ENCODE data around the gene ZMIZ1.
A peak's percentile ranks its signal among the peaks of the same experiment; 100 is the strongest.

The ZMIZ1 gene

GRCh38 chr10:79072994-79073645, 4.4 kb downstream of the ZMIZ1 start:
- DNase-seq (ENCODE audit: low read depth) = no peak
- H3K4me3 ChIP-seq (ENCODE audit: low read depth, low read length) = peak overlapping the region; percentile 21
- no peak for TF ChIP-seq CTCF (IDR thresholded peaks at IDR 0.05; ENCODE audit: low read depth, low read length)
- no peak for TF ChIP-seq MAX (IDR thresholded peaks at IDR 0.05; ENCODE audit: low read depth, low read length)
- no peak for TF ChIP-seq MYC (IDR thresholded peaks at IDR 0.05; ENCODE audit: low read depth, low read length)
- TF ChIP-seq POLR2A (IDR thresholded peaks at IDR 0.05; ENCODE audit: extremely low read depth, insufficient read length) = no peak

- no peak for TF ChIP-seq CTCF (IDR thresholded peaks at IDR 0.05; ENCODE audit: low read depth, low read length)
- no peak for TF ChIP-seq MYC (IDR thresholded peaks at IDR 0.05; ENCODE audit: low read depth, low read length)
- TF ChIP-seq MAX (IDR thresholded peaks at IDR 0.05; ENCODE audit: low read depth, low read length) = no peak
- no peak for TF ChIP-seq POLR2A (IDR thresholded peaks at IDR 0.05; ENCODE audit: extremely low read depth, insufficient read length)
- DNase-seq (ENCODE audit: low read depth) = no peak
- H3K4me3 ChIP-seq (ENCODE audit: low read depth, low read length) = no peak overlapping the region
These were observed 5.1 kb downstream of the ZMIZ1 start for GRCh38 chr10:79073784-79074432.

GRCh38 chr10:79074732-79075131, 6.0 kb downstream of the ZMIZ1 start:
- TF ChIP-seq POLR2A (IDR thresholded peaks at IDR 0.05; ENCODE audit: extremely low read depth, insufficient read length) (no peak), MYC (IDR thresholded peaks at IDR 0.05; ENCODE audit: low read depth, low read length) (no peak), MAX (IDR thresholded peaks at IDR 0.05; ENCODE audit: low read depth, low read length) (no peak), CTCF (IDR thresholded peaks at IDR 0.05; ENCODE audit: low read depth, low read length) (no peak)
- DNase-seq (ENCODE audit: low read depth) = no peak

GRCh38 chr10:79075418-79075817, 6.7 kb downstream of the ZMIZ1 start:
- TF ChIP-seq POLR2A (IDR thresholded peaks at IDR 0.05; ENCODE audit: extremely low read depth, insufficient read length) (no peak), MAX (IDR thresholded peaks at IDR 0.05; ENCODE audit: low read depth, low read length) (no peak)
- no peak overlapping the region for H3K4me3 ChIP-seq (ENCODE audit: low read depth, low read length)
- no peak for DNase-seq (ENCODE audit: low read depth)

More at GRCh38 chr10:79074732-79075131, 6.0 kb downstream of the ZMIZ1 start:
- no peak overlapping the region for H3K4me3 ChIP-seq (ENCODE audit: low read depth, low read length)

GRCh38 chr10:79077488-79078173, 8.9 kb downstream of the ZMIZ1 start:
- H3K4me3 ChIP-seq (ENCODE audit: low read depth, low read length) = no peak overlapping the region
- no peak for TF ChIP-seq POLR2A (IDR thresholded peaks at IDR 0.05; ENCODE audit: extremely low read depth, insufficient read length)
- no peak for TF ChIP-seq MAX (IDR thresholded peaks at IDR 0.05; ENCODE audit: low read depth, low read length)
- no peak for TF ChIP-seq CTCF (IDR thresholded peaks at IDR 0.05; ENCODE audit: low read depth, low read length)
- TF ChIP-seq MYC (IDR thresholded peaks at IDR 0.05; ENCODE audit: low read depth, low read length) = no peak
- no peak for DNase-seq (ENCODE audit: low read depth)

Data from NB4 (cell line).